Neural progenitor cell (in vitro differentiated cells): ENCODE results near the gene NUFIP1. TPM values are rescaled to one million over a fixed set of nuclear protein-coding genes. Genes with fewer than 3 reads are reported as not detected.
A peak's percentile ranks its signal among the peaks of the same experiment; 100 is the strongest.

ENCODE experiments used
- DNase-seq: peaks from one replicate; pipeline ENCODE4 v3.0.0-alpha.2; 2016; ENCODE audit warnings: low spot score
- H2AFZ ChIP-seq: fragments of 200-600 bp; sonication (generic); replicated peaks from 2 replicates; pipeline ENCODE4 v1.6.1; 2016; ENCODE audit warnings: antibody characterized with exemption
- H3F3A ChIP-seq: fragments of 200-600 bp; sonication (generic); 2 replicates; pipeline ENCODE4 v1.6.1; 2016; ENCODE audit warnings: antibody characterized with exemption, low read depth
- H3K27ac ChIP-seq: fragments of 200-600 bp; sonication (generic); 2 replicates; pipeline ENCODE4 v1.5.1; 2016; ENCODE audit warnings: mild to moderate bottlenecking
- H3K27me3 ChIP-seq: fragments of 200-600 bp; sonication (generic); 2 replicates; pipeline ENCODE4 v1.6.1; 2016; ENCODE audit warnings: mild to moderate bottlenecking, moderate library complexity
- H3K36me3 ChIP-seq: fragments of 200-600 bp; sonication (generic); 2 replicates; pipeline ENCODE4 v1.5.1; 2016
- H3K4me1 ChIP-seq: fragments of 200-600 bp; sonication (generic); 2 replicates; pipeline ENCODE4 v1.6.1; 2016; ENCODE audit warnings: mixed run types
- H3K4me2 ChIP-seq: fragments of 200-600 bp; sonication (generic); 2 replicates; pipeline ENCODE4 v1.6.1; 2016
- H3K4me3 ChIP-seq: fragments of 200-600 bp; sonication (generic); 2 replicates; pipeline ENCODE4 v1.5.1; 2016
- H3K79me2 ChIP-seq: fragments of 200-600 bp; sonication (generic); 2 replicates; pipeline ENCODE4 v1.6.1; 2016; ENCODE audit warnings: low read depth
- H3K9ac ChIP-seq: fragments of 200-600 bp; sonication (generic); 2 replicates; pipeline ENCODE4 v1.6.1; 2016
- H3K9me3 ChIP-seq: fragments of 200-600 bp; sonication (generic); 2 replicates; pipeline ENCODE4 v1.5.1; 2016; ENCODE audit warnings: low read depth
- H4K20me1 ChIP-seq: fragments of 200-600 bp; sonication (generic); 2 replicates; pipeline ENCODE4 v1.6.1; 2016; ENCODE audit warnings: low read depth
- H3K27ac Mint-ChIP-seq: 3 replicates; pipeline ENCODE4 v1.8.0; 2021; ENCODE audit warnings: mixed read lengths
- H3K27me3 Mint-ChIP-seq: 2 replicates; pipeline ENCODE4 v1.8.0; 2022; ENCODE audit warnings: low read depth, mild to moderate bottlenecking, inconsistent platforms, moderate library complexity, mixed read lengths; ENCODE audit not compliant: insufficient read depth
- H3K36me3 Mint-ChIP-seq: 3 replicates; pipeline ENCODE4 v1.8.0; 2021; ENCODE audit warnings: mixed read lengths
- H3K4me1 Mint-ChIP-seq: 3 replicates; pipeline ENCODE4 v1.8.0; 2021; ENCODE audit warnings: mixed read lengths
- H3K4me3 Mint-ChIP-seq: 3 replicates; pipeline ENCODE4 v1.8.0; 2021; ENCODE audit warnings: mild to moderate bottlenecking, moderate library complexity, mixed read lengths
- H3K9me3 Mint-ChIP-seq: 3 replicates; pipeline ENCODE4 v1.8.0; 2020; ENCODE audit warnings: mixed read lengths
- CTCF ChIP-seq: fragments of 200-600 bp; sonication (generic); IDR thresholded peaks from 2 replicates; pipeline ENCODE4 v1.5.1; 2017; ENCODE audit warnings: antibody characterized with exemption, mild to moderate bottlenecking
- EZH2 ChIP-seq: fragments of 200-600 bp; sonication (generic); IDR thresholded peaks from 2 replicates; pipeline ENCODE4 v1.6.1; 2017; ENCODE audit warnings: antibody characterized with exemption, mild to moderate bottlenecking, moderate library complexity
- EZH2phosphoT487 ChIP-seq: fragments of 200-600 bp; sonication (generic); IDR thresholded peaks from 2 replicates; pipeline ENCODE4 v1.6.1; 2017; ENCODE audit warnings: antibody characterized with exemption
- total RNA-seq: library from RNA; depleted of rRNA; stranded (reverse); fragments of >200 nt; gene quantifications from 2 replicates; pipeline ENCODE4 v1.2.3, GENCODE V29; 2015; ENCODE audit warnings: low replicate concordance

Gene NUFIP1
- total RNA-seq, 1 donor from 2014 or later = 12.9 TPM

GRCh38 chr13:44904967-44905366 lies 84.3 kb downstream of the NUFIP1 start:
- H3K27me3 Mint-ChIP-seq = peaks cover 10% of the 10 kb centered on the region
- peak overlapping the region; percentile 25 for H3K4me3 Mint-ChIP-seq
- no peaks in the 10 kb centered on the region for H3K36me3 Mint-ChIP-seq
- Histone ChIP-seq H3K27me3 (no peaks in the 10 kb centered on the region), H3K9ac (no peak overlapping the region), H3F3A (no peaks in the 10 kb centered on the region), H3K9me3 (no peaks in the 10 kb centered on the region), H2AFZ (no peak overlapping the region), H4K20me1 (no peaks in the 10 kb centered on the region), H3K79me2 (no peaks in the 10 kb centered on the region), H3K4me1 (peaks cover 31% of the 10 kb centered on the region), H3K4me2 (peak overlapping the region; percentile 9), H3K27ac (no peak overlapping the region), H3K4me3 (no peak overlapping the region), H3K36me3 (no peaks in the 10 kb centered on the region)
- peaks cover 72% of the 10 kb centered on the region for H3K4me1 Mint-ChIP-seq
- H3K27ac Mint-ChIP-seq = peak overlapping the region; percentile 96
- TF ChIP-seq EZH2 = no peak
- no peak for TF ChIP-seq EZH2phosphoT487
- no peak for TF ChIP-seq CTCF
- no peak for DNase-seq
- H3K9me3 Mint-ChIP-seq = peaks cover 6% of the 10 kb centered on the region

DNA sequence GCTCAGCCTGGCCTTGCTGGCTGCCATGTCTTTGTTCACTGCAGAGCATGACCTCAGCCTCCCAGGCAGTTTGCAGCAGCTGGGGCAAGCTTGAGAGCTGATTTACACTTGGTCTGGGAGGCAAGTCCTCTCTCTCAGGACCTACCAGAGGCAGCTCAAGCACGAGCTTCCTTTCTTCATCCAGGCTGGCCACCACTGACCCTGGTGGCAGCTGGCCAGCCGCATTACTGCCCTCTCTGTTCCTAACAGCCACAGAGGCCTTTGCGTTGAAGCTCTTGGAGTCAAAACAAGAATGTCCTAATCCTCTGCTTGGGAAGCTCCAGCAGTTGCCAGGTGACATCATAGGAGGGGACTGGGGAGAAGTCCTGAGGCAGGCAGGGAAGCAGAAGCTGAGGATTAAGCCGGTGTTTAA lies 85.7 kb downstream of the NUFIP1 start:
- peaks cover under 1% of the 10 kb centered on the region for H3K9me3 Mint-ChIP-seq
- Histone ChIP-seq H4K20me1 (no peaks in the 10 kb centered on the region), H3K9me3 (no peaks in the 10 kb centered on the region), H3K4me2 (no peak overlapping the region), H3K79me2 (no peaks in the 10 kb centered on the region), H3K4me3 (no peak overlapping the region), H2AFZ (peak overlapping the region; percentile 64), H3K27ac (peak overlapping the region; percentile 24), H3K27me3 (no peaks in the 10 kb centered on the region), H3K4me1 (peaks cover 31% of the 10 kb centered on the region), H3F3A (no peaks in the 10 kb centered on the region), H3K9ac (no peak overlapping the region), H3K36me3 (no peaks in the 10 kb centered on the region)
- peak; percentile 56 for DNase-seq
- H3K36me3 Mint-ChIP-seq = no peaks in the 10 kb centered on the region
- H3K27ac Mint-ChIP-seq = peak overlapping the region; percentile 98
- TF ChIP-seq EZH2phosphoT487 (no peak), EZH2 (no peak), CTCF (no peak)
- H3K4me3 Mint-ChIP-seq = peak overlapping the region; percentile 67
- H3K4me1 Mint-ChIP-seq = peaks cover 64% of the 10 kb centered on the region
- peaks cover 5% of the 10 kb centered on the region for H3K27me3 Mint-ChIP-seq

- H3K27ac ChIP-seq = no peak overlapping the region
- H3K4me3 ChIP-seq = no peak overlapping the region
- peaks cover 2% of the 10 kb centered on the region for H3K9me3 Mint-ChIP-seq
- peaks cover 64% of the 10 kb centered on the region for H3K4me1 Mint-ChIP-seq
- no peak for DNase-seq
- peak overlapping the region; percentile 98 for H3K27ac Mint-ChIP-seq
- H3K4me3 Mint-ChIP-seq = peak overlapping the region; percentile 67
- no peaks in the 10 kb centered on the region for H3K79me2 ChIP-seq
- no peaks in the 10 kb centered on the region for H3F3A ChIP-seq
- H2AFZ ChIP-seq = no peak overlapping the region
- no peak overlapping the region for H3K9ac ChIP-seq
- TF ChIP-seq EZH2phosphoT487 (no peak), CTCF (no peak), EZH2 (no peak)
- H3K36me3 Mint-ChIP-seq = no peaks in the 10 kb centered on the region
- no peaks in the 10 kb centered on the region for H3K9me3 ChIP-seq
- no peaks in the 10 kb centered on the region for H3K36me3 ChIP-seq
- no peak overlapping the region for H3K4me2 ChIP-seq
- H3K27me3 Mint-ChIP-seq = peaks cover 7% of the 10 kb centered on the region
- H3K4me1 ChIP-seq = peaks cover 31% of the 10 kb centered on the region
- no peaks in the 10 kb centered on the region for H4K20me1 ChIP-seq
- H3K27me3 ChIP-seq = no peaks in the 10 kb centered on the region
Observed at GRCh38 chr13:44902738-44903137, 86.5 kb downstream of the NUFIP1 start.
